Measurements from ENCODE around the gene VPS4B.
"Not testable (repeated sequence)": the region's sequence is repeated elsewhere in the genome, so short reads cannot be mapped to it uniquely, and the experiment has no call there.

Gene VPS4B

GRCh38 chr18:63373161-63373560, 49.1 kb downstream of the VPS4B start:
- DNase-seq (ENCODE audit: low read depth in 1 of 2, low spot score in 1 of 2) = no peak

- DNase-seq (ENCODE audit: low read depth in 1 of 2, low spot score in 1 of 2) = no peak
These were observed 53.7 kb downstream of the VPS4B start for GRCh38 chr18:63368611-63369010.

- peak; percentile 57 to 77 for DNase-seq (ENCODE audit: low read depth in 1 of 2, low spot score in 1 of 2)
These were observed 55.0 kb downstream of the VPS4B start, which contains the start of gene KDSR for GRCh38 chr18:63367053-63367953. TSS of gene KDSR (minus strand) at chr18:63367206. CDS start at chr18:63367118, 88 bp downstream.

DNA sequence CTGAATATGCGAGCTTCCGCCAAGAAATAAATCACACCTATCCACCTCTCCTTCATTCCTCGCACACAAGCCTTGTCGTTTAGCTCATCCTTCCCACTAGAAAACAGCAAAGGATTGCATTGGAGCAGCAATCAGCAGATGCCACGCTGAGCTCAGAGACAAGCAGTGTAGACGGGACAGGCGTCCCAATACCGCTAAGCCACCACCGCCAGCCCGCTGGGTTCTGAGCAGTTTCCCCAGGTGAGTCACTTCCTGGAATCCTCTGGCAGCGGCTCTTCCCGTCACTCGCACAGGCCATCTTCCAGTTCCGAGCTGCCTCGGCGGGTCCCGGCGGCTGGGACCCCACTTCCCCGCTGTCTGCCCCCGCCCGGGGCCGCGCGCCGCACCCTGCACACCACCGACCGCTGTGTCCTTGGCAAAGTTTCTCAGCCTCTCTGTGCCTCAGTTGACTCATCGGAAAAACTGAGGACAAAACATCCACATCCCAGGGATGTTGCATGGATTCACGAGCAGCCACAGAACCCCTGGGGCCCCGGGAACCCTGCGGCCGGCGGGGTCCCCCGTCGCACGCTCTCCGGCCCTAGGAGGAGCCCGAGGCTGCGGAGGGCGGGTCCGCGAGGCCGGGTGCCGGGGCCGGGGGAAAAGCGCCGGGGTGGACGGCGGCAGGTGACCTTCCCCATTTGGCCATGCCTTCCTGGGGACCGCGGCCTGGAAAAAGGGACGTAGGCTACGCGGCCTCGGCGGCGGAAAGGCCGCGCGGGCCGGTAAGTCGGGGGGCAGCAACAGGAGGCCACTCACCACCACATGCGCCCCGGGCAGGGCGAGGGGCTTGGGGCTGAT, 55.8 kb downstream of the VPS4B start:
- DNase-seq (ENCODE audit: low read depth in 1 of 2, low spot score in 1 of 2) = peak; percentile 37 to 43

DNA sequence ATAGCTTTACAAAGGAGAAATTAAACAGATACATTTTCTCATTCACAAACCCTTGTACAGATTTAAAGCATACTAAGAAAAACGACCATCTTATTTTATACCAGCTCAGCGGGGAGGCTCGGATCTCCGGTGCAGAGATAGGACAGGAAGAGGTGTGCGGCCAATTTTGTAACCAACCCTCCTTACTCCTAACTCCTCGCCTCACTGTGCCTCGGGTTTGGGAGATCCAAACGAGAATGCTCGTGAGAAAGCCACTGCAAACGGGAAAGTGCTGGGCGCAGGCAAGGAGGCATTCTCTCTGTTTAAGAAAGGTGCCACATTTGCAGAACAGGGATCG, 56.4 kb downstream of the VPS4B start:
- no peak for DNase-seq (ENCODE audit: low read depth in 1 of 2, low spot score in 1 of 2)

- no peak for DNase-seq (ENCODE audit: low read depth in 1 of 2, low spot score in 1 of 2)
These were observed 58.3 kb downstream of the VPS4B start for GRCh38 chr18:63363951-63364350.

- DNase-seq (ENCODE audit: low read depth in 1 of 2, low spot score in 1 of 2) = not testable (repeated sequence)
These were observed 58.9 kb downstream of the VPS4B start for GRCh38 chr18:63363420-63363819.

DNA sequence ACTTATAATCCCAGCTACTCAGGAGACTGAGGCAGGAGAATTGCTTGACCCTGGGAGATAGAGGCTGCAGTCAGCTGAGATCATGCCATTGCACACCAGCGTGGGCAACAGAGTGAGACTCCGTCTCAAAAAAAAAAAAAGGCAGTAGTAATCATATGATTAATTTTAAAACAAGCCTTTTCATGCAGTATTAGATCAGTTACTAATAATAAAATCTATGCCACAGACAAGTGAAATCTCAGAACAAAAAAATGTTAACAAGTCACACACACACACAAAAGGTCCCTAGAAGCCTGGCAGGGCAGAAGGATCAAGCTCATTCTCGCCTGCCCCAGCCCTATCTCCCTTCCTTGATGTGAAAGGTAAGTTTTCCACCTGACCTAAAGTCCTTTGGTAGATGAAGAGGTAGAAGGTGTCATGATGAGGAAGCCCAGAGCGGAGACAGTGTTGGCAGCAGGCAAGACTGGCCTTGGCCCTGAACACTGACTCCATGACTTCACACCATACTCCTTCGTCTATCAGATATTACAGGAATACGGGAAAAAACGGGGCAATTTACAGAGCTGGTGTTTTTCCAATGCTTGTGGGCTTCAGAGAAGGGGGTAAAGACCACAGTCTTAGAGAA, 65.9 kb downstream of the VPS4B start:
- no peak for DNase-seq (ENCODE audit: low read depth in 1 of 2, low spot score in 1 of 2)

DNA sequence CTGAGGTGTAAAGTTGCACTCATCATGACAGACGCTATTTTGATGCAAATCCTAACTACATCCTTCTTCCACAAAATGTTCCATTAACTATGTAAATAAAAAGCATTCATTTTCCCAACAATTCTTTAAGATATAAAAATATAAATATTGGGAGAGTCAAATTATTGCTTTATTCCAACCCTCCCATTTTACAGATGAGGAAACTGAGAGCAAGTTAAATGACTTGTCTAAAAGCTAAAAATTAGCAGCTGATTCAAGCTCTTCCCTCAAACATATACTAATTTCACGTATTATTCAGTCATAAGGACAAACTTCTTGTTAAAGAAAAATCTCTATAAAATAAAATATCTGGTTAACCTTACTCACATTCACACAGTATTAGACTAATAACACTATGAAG, 72.0 kb downstream of the VPS4B start:
- no peak for DNase-seq (ENCODE audit: low read depth in 1 of 2, low spot score in 1 of 2)

- no peak for DNase-seq (ENCODE audit: low read depth in 1 of 2, low spot score in 1 of 2)
These were observed 73.7 kb downstream of the VPS4B start for GRCh38 chr18:63348508-63349136.

GRCh38 chr18:63346480-63347183, 75.6 kb downstream of the VPS4B start:
- DNase-seq (ENCODE audit: low read depth in 1 of 2, low spot score in 1 of 2) = no peak

DNA sequence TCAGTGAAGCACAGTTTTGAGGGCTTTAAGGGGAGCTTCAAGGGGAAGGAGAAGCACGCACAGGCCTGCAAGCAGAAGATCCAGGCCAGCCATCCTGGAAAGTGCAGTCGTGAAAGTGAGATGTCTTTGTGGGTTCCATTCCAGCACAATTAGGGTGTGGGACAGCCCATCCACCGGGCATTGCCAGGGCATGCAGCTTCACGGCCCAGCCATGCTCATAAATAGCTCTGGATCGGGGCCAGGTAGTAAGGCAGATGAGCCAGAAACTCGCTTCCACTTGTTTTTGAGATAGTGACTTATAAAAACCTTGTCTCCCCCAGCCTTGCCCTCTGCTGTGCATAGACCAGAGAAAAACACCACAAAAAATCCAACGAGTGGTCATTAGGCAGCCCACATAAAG, 76.2 kb downstream of the VPS4B start:
- no peak for DNase-seq (ENCODE audit: low read depth in 1 of 2, low spot score in 1 of 2)

DNA sequence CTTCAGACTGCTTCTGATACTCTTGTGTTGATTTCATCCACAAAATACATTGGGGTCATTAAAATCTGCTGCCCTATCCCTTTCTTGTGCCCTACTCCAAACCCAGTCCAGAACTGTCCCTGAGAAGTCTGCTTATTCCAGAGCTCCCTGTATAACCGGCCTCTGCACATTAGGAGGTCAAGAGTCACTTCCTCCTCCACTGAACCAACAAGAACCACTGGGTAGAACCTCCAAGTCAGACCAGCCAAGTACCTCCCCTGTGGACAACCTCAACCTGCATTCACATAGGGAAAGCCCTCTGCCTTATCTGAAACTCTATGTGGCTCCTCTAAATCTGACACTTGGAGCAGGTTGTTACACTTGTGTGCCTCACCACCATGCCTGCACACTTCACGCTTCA, 77.4 kb downstream of the VPS4B start:
- DNase-seq (ENCODE audit: low read depth in 1 of 2, low spot score in 1 of 2) = no peak

DNA sequence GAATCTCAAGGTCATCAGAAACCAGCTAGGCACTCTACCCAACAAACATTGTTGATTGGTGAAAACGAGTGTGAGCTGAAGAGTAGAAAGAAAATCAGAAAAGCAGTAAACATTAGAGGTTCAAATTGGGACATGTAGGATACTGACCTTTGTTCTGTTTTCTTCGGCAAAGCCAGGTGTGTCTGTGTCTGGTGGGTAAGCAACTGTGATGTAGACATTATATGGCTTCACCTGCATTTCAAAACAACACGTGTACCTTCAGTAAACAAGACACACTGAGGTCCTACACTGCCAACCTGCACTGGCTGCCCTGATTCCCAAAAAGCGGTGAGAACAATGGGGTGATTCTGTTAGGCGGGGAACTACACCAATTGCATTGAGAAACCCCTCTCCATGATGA, 78.0 kb downstream of the VPS4B start:
- no peak for DNase-seq (ENCODE audit: low read depth in 1 of 2, low spot score in 1 of 2)

- DNase-seq (ENCODE audit: low read depth in 1 of 2, low spot score in 1 of 2) = no peak
These were observed 80.1 kb downstream of the VPS4B start for GRCh38 chr18:63342206-63342605.

DNA sequence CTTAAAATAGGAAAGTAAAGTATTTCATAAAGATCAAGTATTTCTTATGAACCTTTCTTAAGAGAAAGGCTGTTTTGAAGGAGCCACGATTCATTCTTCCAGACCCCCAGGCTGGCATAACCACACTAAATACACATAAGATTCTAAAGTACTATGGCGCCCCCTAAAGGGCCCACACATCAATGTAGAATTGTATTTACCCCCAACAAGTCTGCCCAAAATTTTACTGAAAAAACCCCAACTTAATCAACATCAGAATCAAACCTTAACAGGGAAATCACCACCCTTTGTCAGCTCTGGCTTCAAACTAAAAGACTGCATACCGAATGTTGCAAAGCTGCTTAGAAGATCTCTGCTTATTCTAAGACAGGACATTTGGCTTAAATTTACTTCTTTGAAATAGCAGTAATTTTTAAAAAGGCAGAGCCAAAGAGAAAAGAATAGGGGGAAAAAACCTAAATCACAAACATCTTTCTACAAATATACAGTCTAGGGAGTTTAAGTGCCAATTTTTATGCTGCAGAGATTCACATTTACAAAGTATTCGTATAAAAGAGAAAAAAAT, 82.3 kb downstream of the VPS4B start:
- DNase-seq (ENCODE audit: low read depth in 1 of 2, low spot score in 1 of 2) = no peak
